Sigmoid colon (tissue), 7 donors: ENCODE results near the gene TTYH3. TPM values are rescaled to one million over a fixed set of nuclear protein-coding genes. Genes with fewer than 3 reads are reported as not detected.

Source experiments
- DNase-seq: peaks from one replicate; pipeline ENCODE4 v3.0.0-alpha.2; 2019
- H3K27ac ChIP-seq, 4 donors: fragments of 200-600 bp; sonication (generic); one replicate each; pipeline ENCODE4 v1.5.1; 2016 to 2019; ENCODE audit warnings: mild to moderate bottlenecking in 1 of 4
- H3K27me3 ChIP-seq, 3 donors: fragments of 200-600 bp; sonication (generic); one replicate each; pipeline ENCODE4 v1.5.1; 2019; ENCODE audit warnings: mild to moderate bottlenecking in 1 of 3
- H3K36me3 ChIP-seq, 4 donors: fragments of 200-600 bp; sonication (generic); one replicate each; pipeline ENCODE4 v1.5.1; 2016 to 2019
- H3K4me1 ChIP-seq, 4 donors: fragments of 200-600 bp; sonication (generic); one replicate each; pipeline ENCODE4 v1.5.1; 2017 to 2019
- H3K4me3 ChIP-seq, 4 donors: fragments of 200-600 bp; sonication (generic); one replicate each; pipeline ENCODE4 v1.5.1; 2017 to 2019; ENCODE audit warnings: mild to moderate bottlenecking in 2 of 4, moderate library complexity in 1 of 4
- H3K9me3 ChIP-seq, 4 donors: fragments of 200-600 bp in 3 of 4; sonication (generic) in 3 of 4; one replicate each; pipeline versions ENCODE4 v1.5.1 to v1.6.1; 2013 to 2019
- EP300 ChIP-seq, 4 donors: sonication (generic); formaldehyde crosslinking; IDR thresholded peaks; one replicate each; pipeline ENCODE4 v1.6.1; 2017; ENCODE audit warnings: antibody characterized with exemption in 4 of 4
- POLR2A ChIP-seq, 2 donors: fragments of 450-650 bp; IDR thresholded peaks; one replicate each; pipeline ENCODE4 v1.6.1; 2016; ENCODE audit warnings: antibody characterized with exemption in 2 of 2, mild to moderate bottlenecking in 2 of 2, moderate library complexity in 2 of 2
- POLR2AphosphoS5 ChIP-seq, 4 donors: sonication (generic); formaldehyde crosslinking; IDR thresholded peaks; one replicate each; pipeline ENCODE4 v1.6.1; 2017; ENCODE audit warnings: antibody characterized with exemption in 4 of 4
- WGBS, 2 donors: extraction: QIAGEN DNeasy Blood & Tissue Kit; methylation state at CpG; one replicate each; pipeline ENCODE4 v1.1.7; 2013; 5-methylcytosine and 5-hydroxymethylcytosine counted together
- intact Hi-C: fragments of 100-400 bp; cut with DNase I; formaldehyde crosslinking; loops from one replicate; pipeline ENCODE4 v1.15.1; 2023
- polyA plus RNA-seq, 3 donors: library from polyadenylated mRNA; stranded (reverse); fragments of 200-250 nt; gene quantifications; one replicate each; pipeline ENCODE4 v1.2.3, GENCODE V29; 2013
- total RNA-seq, 4 donors: library from RNA; depleted of rRNA; stranded (reverse); fragments of >200 nt; gene quantifications; one replicate each; pipeline ENCODE4 v1.1.0, GENCODE V29; 2016
- TF ChIP-seq, protein P1 (sequence below), 4 experiments: fragments of 450-650 bp in 3 of 4; fragments of 200-600 bp in 1 of 4; IDR thresholded peaks; one replicate each; pipeline ENCODE4 v1.5.1; 2016 to 2019; ENCODE audit warnings: antibody characterized with exemption in 4 of 4, mild to moderate bottlenecking in 3 of 4, moderate library complexity in 2 of 4
- donor health status: healthy with polysubstance abuse.
- donor health status: Bipolar disorder and iron deficiency.
- donor health status: healthy.

The TTYH3 gene
- total and polyA plus RNA-seq, 7 donors, result 5.4 to 41.7 (median 15.3) TPM

- Histone ChIP-seq H3K4me3 (peak overlapping the region in 1 of 4 donors; percentile 9), H3K4me1 (peaks cover 0 to 48% (median 38%) of the 10 kb centered on the region in 4 donors), H3K9me3 (no peaks in the 10 kb centered on the region), H3K27me3 (no peaks in the 10 kb centered on the region), H3K36me3 (peaks cover 0 to 6% (median 0%) of the 10 kb centered on the region in 4 donors), H3K27ac (peak overlapping the region in 2 of 4 donors; percentile 60 to 65)
- no peak for TF ChIP-seq POLR2AphosphoS5 (IDR thresholded peaks at IDR 0.05)
- no peak for DNase-seq
- intact Hi-C loops, result no loop called here
- 76 to 78% methylated on average over 22 of the region's 22 CpGs for WGBS, 2 donors
Observed at GRCh38 chr7:2614631-2615330, 17.0 kb upstream of the TTYH3 start.

DNA sequence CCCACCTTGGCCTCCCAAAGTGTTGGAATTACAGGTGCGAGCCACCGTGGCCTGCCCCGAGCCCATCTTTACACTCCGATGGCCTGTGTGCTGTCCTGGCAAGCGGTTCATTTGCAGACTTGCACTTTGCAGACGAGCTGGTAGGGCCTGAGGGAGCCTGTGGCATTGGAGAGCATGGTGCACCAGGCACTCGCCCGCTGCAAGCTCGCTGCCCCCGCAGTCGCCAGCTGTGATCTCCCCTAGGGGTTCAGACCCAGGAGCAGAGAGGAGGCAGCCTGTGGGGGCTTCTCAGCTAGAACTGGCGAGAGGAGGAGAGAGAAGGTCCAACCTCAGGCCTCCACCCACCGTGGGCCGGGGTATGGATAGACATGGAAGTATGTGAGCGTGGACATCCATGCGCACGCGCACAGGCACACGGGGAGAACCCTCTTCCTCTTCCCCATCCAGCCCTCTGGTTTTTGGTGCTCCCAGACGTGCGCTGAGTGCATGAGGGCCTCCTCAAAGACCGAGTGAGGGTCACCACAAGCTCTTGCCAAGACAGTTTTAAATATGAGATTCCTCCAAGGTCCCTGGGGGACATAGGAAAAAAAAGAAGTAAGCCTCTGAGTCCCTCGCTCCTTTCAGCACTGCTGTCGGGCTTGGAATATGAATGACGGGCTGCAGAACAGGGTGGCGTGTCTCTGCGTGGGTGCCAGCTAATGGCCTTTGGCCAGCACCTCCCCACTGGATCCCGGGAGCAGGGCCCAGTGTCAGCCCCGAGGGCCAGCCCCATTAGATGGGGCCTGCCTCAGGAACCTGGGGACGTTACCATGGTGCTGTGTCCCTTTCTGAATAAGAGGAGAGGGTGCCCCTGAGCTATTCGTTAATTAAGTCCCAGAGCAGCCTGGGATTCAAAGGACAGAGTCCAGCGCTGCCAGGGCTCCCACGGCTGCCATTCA lies 15.1 kb upstream of the TTYH3 start:
- Histone ChIP-seq H3K4me1 (peaks cover 0 to 57% (median 48%) of the 10 kb centered on the region in 4 donors), H3K27me3 (no peaks in the 10 kb centered on the region), H3K4me3 (no peak overlapping the region), H3K36me3 (no peaks in the 10 kb centered on the region), H3K27ac (no peak overlapping the region), H3K9me3 (no peaks in the 10 kb centered on the region)
- TF ChIP-seq POLR2AphosphoS5 (IDR thresholded peaks at IDR 0.05) (no peak), POLR2A (IDR thresholded peaks at IDR 0.05) (no peak), EP300 (IDR thresholded peaks at IDR 0.05) (no peak)
- TF ChIP-seq, protein P1, sequence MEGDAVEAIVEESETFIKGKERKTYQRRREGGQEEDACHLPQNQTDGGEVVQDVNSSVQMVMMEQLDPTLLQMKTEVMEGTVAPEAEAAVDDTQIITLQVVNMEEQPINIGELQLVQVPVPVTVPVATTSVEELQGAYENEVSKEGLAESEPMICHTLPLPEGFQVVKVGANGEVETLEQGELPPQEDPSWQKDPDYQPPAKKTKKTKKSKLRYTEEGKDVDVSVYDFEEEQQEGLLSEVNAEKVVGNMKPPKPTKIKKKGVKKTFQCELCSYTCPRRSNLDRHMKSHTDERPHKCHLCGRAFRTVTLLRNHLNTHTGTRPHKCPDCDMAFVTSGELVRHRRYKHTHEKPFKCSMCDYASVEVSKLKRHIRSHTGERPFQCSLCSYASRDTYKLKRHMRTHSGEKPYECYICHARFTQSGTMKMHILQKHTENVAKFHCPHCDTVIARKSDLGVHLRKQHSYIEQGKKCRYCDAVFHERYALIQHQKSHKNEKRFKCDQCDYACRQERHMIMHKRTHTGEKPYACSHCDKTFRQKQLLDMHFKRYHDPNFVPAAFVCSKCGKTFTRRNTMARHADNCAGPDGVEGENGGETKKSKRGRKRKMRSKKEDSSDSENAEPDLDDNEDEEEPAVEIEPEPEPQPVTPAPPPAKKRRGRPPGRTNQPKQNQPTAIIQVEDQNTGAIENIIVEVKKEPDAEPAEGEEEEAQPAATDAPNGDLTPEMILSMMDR (IDR thresholded peaks at IDR 0.05), result no peak
- no peak for DNase-seq
- intact Hi-C loops, result no loop called here
- 71 to 86% methylated on average over 33 of the region's 33 CpGs for WGBS, 2 donors

- peaks cover 0 to 64% (median 56%) of the 10 kb centered on the region in 4 donors for H3K4me1 ChIP-seq
- peak in 1 of 4 donors; percentile 9 for TF ChIP-seq POLR2AphosphoS5 (IDR thresholded peaks at IDR 0.05)
- TF ChIP-seq EP300 (IDR thresholded peaks at IDR 0.05), result no peak
- H3K27ac ChIP-seq, result no peak overlapping the region
- 24 to 62% methylated on average over 22 of the region's 22 CpGs for WGBS, 2 donors
- H3K27me3 ChIP-seq, result no peaks in the 10 kb centered on the region
- H3K9me3 ChIP-seq, result no peaks in the 10 kb centered on the region
- DNase-seq, result no peak
- no peaks in the 10 kb centered on the region for H3K36me3 ChIP-seq
- intact Hi-C loops, result no loop called here
- H3K4me3 ChIP-seq, result peak overlapping the region in 1 of 4 donors; percentile 10
Observed at GRCh38 chr7:2617325-2617905, 14.4 kb upstream of the TTYH3 start.

GRCh38 chr7:2619116-2619515 lies 12.7 kb upstream of the TTYH3 start:
- Histone ChIP-seq H3K4me3 (no peak overlapping the region), H3K9me3 (no peaks in the 10 kb centered on the region), H3K27ac (no peak overlapping the region), H3K27me3 (no peaks in the 10 kb centered on the region), H3K4me1 (peaks cover 0 to 63% (median 54%) of the 10 kb centered on the region in 4 donors), H3K36me3 (no peaks in the 10 kb centered on the region)
- TF ChIP-seq EP300 (IDR thresholded peaks at IDR 0.05) (no peak), POLR2AphosphoS5 (IDR thresholded peaks at IDR 0.05) (no peak), POLR2A (IDR thresholded peaks at IDR 0.05) (no peak)
- TF ChIP-seq, protein P1 (IDR thresholded peaks at IDR 0.05), result no peak
- DNase-seq, result no peak
- 76 to 79% methylated on average over 9 of the region's 9 CpGs for WGBS, 2 donors
- intact Hi-C loops, result no loop called here

GRCh38 chr7:2621061-2621828 lies 10.5 kb upstream of the TTYH3 start:
- peaks cover 0 to 53% (median 45%) of the 10 kb centered on the region in 4 donors for H3K4me1 ChIP-seq
- H3K27me3 ChIP-seq, result no peaks in the 10 kb centered on the region
- H3K4me3 ChIP-seq, result no peak overlapping the region
- peak overlapping the region in 1 of 4 donors; percentile 28 for H3K27ac ChIP-seq
- H3K36me3 ChIP-seq, result no peaks in the 10 kb centered on the region
- intact Hi-C loops, result no loop called here
- WGBS, 2 donors, result 27 to 55% methylated on average over 23 of the region's 23 CpGs
- TF ChIP-seq, protein P1 (IDR thresholded peaks at IDR 0.05), result no peak
- TF ChIP-seq POLR2AphosphoS5 (IDR thresholded peaks at IDR 0.05) (peak in 1 of 4 donors; percentile 32), EP300 (IDR thresholded peaks at IDR 0.05) (no peak), POLR2A (IDR thresholded peaks at IDR 0.05) (no peak)
- DNase-seq, result peak; percentile 85
- no peaks in the 10 kb centered on the region for H3K9me3 ChIP-seq
